Stomach smooth muscle (tissue), 2 donors: ENCODE results near the gene RASSF8.
"Not testable (repeated sequence)": the region's sequence is repeated elsewhere in the genome, so short reads cannot be mapped to it uniquely, and the experiment has no call there.

Experiments used
- H3K27ac ChIP-seq: one replicate; pipeline ENCODE4 v1.7.0; 2013; ENCODE audit warnings: mild to moderate bottlenecking, low read length, inconsistent platforms
- H3K27me3 ChIP-seq, 2 donors: one replicate each; pipeline ENCODE4 v1.7.0; 2013; ENCODE audit warnings: low read length in 2 of 2; ENCODE audit not compliant: insufficient read depth in 2 of 2, control insufficient read depth in 1 of 2
- H3K36me3 ChIP-seq, 2 donors: one replicate each; pipeline ENCODE4 v1.7.0; 2013; ENCODE audit warnings: low read length in 2 of 2; ENCODE audit not compliant: control insufficient read depth in 2 of 2, insufficient read depth in 2 of 2
- H3K4me1 ChIP-seq: one replicate; pipeline ENCODE4 v1.7.0; 2013; ENCODE audit warnings: low read length; ENCODE audit not compliant: control insufficient read depth, insufficient read depth
- H3K4me3 ChIP-seq, 2 donors: one replicate each; pipeline ENCODE4 v1.7.0; 2013; ENCODE audit warnings: low read length in 2 of 2
- H3K9ac ChIP-seq, 2 donors: one replicate each; pipeline ENCODE4 v1.7.0; 2013; ENCODE audit warnings: low read length in 2 of 2, mild to moderate bottlenecking in 1 of 2
- H3K9me3 ChIP-seq, 2 donors: one replicate each; pipeline ENCODE4 v1.7.0; 2013; ENCODE audit warnings: low read length in 2 of 2; ENCODE audit not compliant: control insufficient read depth in 2 of 2
- donor health status: healthy.
- donor health status: Pancreatic carcinoma.

The RASSF8 gene

GRCh38 chr12:26057271-26057670 is 98.8 kb downstream of the RASSF8 start:
- not testable (repeated sequence) for H3K4me3 ChIP-seq, H3K27ac ChIP-seq, H3K9me3 ChIP-seq, H3K27me3 ChIP-seq, H3K9ac ChIP-seq, H3K4me1 ChIP-seq
- H3K36me3 ChIP-seq: peaks cover 0 to 13% of the 10 kb centered on the region in 2 donors

DNA sequence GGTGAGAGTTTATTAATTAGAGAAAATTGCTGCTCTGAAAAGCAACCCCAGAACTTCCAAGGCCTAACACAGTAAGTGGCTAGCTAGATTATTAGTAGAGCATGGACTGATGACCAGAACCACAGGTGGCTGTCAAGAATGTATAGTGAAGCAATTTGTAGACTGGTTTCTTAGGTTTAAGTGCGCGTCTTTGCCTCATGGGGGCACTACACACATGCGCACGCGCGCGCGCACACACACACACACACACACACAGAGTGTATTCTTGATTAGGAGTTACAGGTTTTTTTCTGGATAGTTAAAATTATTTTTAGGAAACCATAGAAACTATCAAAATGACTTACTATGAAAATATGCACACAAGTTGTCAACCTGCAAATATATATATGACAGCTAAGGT is 99.8 kb downstream of the RASSF8 start:
- Histone ChIP-seq H3K27ac (no peak overlapping the region), H3K27me3 (no peaks in the 10 kb centered on the region), H3K4me3 (no peak overlapping the region), H3K36me3 (peaks cover 0 to 13% of the 10 kb centered on the region in 2 donors), H3K9ac (no peak overlapping the region), H3K9me3 (no peaks in the 10 kb centered on the region), H3K4me1 (no peaks in the 10 kb centered on the region)

DNA sequence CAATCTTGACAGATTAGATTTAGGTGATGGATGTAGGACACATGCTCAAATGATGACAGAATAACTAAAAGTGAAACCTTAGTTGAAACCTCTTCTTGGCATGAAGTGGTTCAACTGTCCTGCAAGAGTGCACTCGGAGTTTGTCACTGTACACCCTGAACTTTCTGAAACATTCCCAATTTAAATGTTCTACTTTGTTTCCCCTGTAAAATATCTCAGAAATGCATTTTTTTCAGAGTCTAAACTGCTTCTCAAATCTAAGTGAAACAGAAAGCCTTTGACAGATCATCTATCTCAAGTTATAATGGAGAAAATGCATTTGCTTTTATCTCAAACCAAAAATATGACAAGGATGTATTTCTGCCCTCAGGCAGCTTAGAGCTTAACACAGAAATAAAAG is 100.3 kb downstream of the RASSF8 start:
- H3K27ac ChIP-seq: no peak overlapping the region
- no peaks in the 10 kb centered on the region for H3K4me1 ChIP-seq
- H3K9ac ChIP-seq: no peak overlapping the region
- H3K9me3 ChIP-seq: no peaks in the 10 kb centered on the region
- no peaks in the 10 kb centered on the region for H3K27me3 ChIP-seq
- H3K4me3 ChIP-seq: no peak overlapping the region
- peaks cover 0 to 13% of the 10 kb centered on the region in 2 donors for H3K36me3 ChIP-seq

GRCh38 chr12:26062006-26062405 is 103.5 kb downstream of the RASSF8 start:
- H3K27ac ChIP-seq: no peak overlapping the region
- H3K4me3 ChIP-seq: no peak overlapping the region
- peaks cover 0 to 10% of the 10 kb centered on the region in 2 donors for H3K36me3 ChIP-seq
- H3K9me3 ChIP-seq: no peaks in the 10 kb centered on the region
- no peaks in the 10 kb centered on the region for H3K27me3 ChIP-seq
- H3K9ac ChIP-seq: no peak overlapping the region
- H3K4me1 ChIP-seq: no peaks in the 10 kb centered on the region

- Histone ChIP-seq H3K27me3 (no peaks in the 10 kb centered on the region), H3K9ac (no peak overlapping the region), H3K4me1 (no peaks in the 10 kb centered on the region), H3K4me3 (no peak overlapping the region), H3K9me3 (no peaks in the 10 kb centered on the region), H3K27ac (no peak overlapping the region), H3K36me3 (peaks cover 0 to 11% of the 10 kb centered on the region in 2 donors)
Measured at GRCh38 chr12:26062566-26062965, 104.1 kb downstream of the RASSF8 start.

DNA sequence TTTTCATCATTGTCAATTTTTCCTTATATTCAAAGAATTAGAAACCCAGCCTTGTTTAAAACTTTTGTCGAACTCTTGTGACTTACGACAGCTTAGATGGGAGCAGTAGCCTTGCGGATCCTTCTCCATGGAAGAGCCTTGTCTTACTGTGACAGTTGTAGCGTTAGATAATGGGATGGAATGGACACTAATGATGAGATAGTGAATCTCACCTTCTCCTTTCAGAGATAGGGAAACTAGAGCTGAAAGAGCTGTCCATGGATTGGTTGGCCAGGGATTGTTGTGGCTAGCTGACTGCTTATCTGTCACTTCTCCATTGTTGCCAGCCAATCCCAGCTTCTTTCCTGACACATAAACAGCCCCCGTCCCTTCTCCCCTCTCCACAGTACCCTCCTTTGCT is 107.0 kb downstream of the RASSF8 start:
- Histone ChIP-seq H3K4me3 (no peak overlapping the region), H3K4me1 (no peaks in the 10 kb centered on the region), H3K36me3 (peaks cover 4 to 17% of the 10 kb centered on the region in 2 donors), H3K27ac (no peak overlapping the region), H3K9ac (no peak overlapping the region), H3K9me3 (no peaks in the 10 kb centered on the region), H3K27me3 (no peaks in the 10 kb centered on the region)

GRCh38 chr12:26068503-26068902 is 110.0 kb downstream of the RASSF8 start:
- Histone ChIP-seq H3K4me3 (no peak overlapping the region), H3K27me3 (no peaks in the 10 kb centered on the region), H3K9me3 (no peaks in the 10 kb centered on the region), H3K27ac (no peak overlapping the region), H3K36me3 (peaks cover 4 to 17% of the 10 kb centered on the region in 2 donors), H3K9ac (no peak overlapping the region), H3K4me1 (no peaks in the 10 kb centered on the region)

- Histone ChIP-seq H3K9me3 (no peaks in the 10 kb centered on the region), H3K4me1 (no peaks in the 10 kb centered on the region), H3K36me3 (peaks cover 4 to 13% of the 10 kb centered on the region in 2 donors), H3K4me3 (no peak overlapping the region), H3K9ac (no peak overlapping the region), H3K27me3 (no peaks in the 10 kb centered on the region), H3K27ac (no peak overlapping the region)
Measured at GRCh38 chr12:26069796-26070195, 111.3 kb downstream of the RASSF8 start.

DNA sequence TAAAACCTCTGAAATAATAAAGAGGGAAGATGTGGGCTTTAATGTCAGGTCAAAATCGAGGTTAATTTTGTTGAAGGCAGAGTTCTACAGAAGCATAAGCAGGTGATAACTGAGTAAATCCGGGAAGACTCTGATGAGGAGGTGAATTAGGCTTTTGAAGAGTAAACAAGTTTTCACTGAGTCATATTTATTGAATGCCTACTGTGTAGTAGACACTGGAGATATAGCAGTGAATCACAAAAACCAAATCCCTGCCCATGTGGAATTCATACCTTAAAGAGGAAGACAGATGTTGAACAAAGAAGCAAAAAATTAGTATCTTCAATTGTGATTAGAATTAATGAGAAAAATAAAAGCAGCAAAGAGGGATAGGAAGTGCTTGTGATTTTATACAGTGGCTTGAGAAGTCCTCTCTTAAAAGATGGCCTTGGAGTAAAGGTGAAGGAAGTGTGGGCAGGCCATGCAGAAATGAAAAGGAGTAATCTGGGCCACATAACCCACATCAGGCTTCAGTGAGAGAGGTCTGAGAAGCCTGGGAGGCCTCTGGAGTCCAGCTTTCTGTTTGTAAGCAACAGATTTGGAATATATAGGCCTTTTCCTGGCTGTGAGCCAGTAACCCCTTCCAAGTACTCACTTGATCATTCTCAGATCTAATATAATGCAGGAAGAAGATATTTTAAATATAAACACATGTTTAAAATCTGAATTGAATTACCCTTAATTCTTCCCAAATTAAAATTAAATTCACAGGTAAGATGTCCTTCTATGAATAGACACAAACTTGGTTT is 119.6 kb downstream of the RASSF8 start:
- no peak overlapping the region for H3K9ac ChIP-seq
- H3K9me3 ChIP-seq: no peaks in the 10 kb centered on the region
- no peaks in the 10 kb centered on the region for H3K27me3 ChIP-seq
- H3K27ac ChIP-seq: no peak overlapping the region
- H3K4me3 ChIP-seq: no peak overlapping the region
- no peaks in the 10 kb centered on the region for H3K36me3 ChIP-seq
- H3K4me1 ChIP-seq: no peaks in the 10 kb centered on the region

GRCh38 chr12:26080911-26081310 is 122.4 kb downstream of the RASSF8 start:
- Histone ChIP-seq H3K9me3 (no peaks in the 10 kb centered on the region), H3K4me3 (no peak overlapping the region), H3K27me3 (no peaks in the 10 kb centered on the region), H3K9ac (no peak overlapping the region), H3K27ac (no peak overlapping the region), H3K4me1 (no peaks in the 10 kb centered on the region), H3K36me3 (no peaks in the 10 kb centered on the region)

- H3K9me3 ChIP-seq: no peaks in the 10 kb centered on the region
- H3K27me3 ChIP-seq: no peaks in the 10 kb centered on the region
- no peak overlapping the region for H3K4me3 ChIP-seq
- no peaks in the 10 kb centered on the region for H3K36me3 ChIP-seq
- no peak overlapping the region for H3K9ac ChIP-seq
- H3K27ac ChIP-seq: no peak overlapping the region
- no peaks in the 10 kb centered on the region for H3K4me1 ChIP-seq
Measured at GRCh38 chr12:26086936-26087335, 128.5 kb downstream of the RASSF8 start.
